Natural killer cell (primary cell): ENCODE data around the gene RNASE12. TPM values are rescaled to one million over a fixed set of nuclear protein-coding genes. Genes with fewer than 3 reads are reported as not detected.
A peak's percentile ranks its signal among the peaks of the same experiment; 100 is the strongest.

Experiments
- ATAC-seq, 3 donors: fragments of 150-1000 bp in 2 of 3; fragments of 200-7000 bp in 1 of 3; cut with Tn5 transposase; 1 replicate in 1 of 3; 2 replicates in 2 of 3; pipeline ENCODE4 v1.10.0; 2021; ENCODE audit warnings: mild to moderate bottlenecking in 2 of 3, moderate library complexity in 2 of 3
- DNase-seq, 2 donors: peaks; one replicate each; pipeline versions ENCODE4 v3.0.0 to v3.0.0-alpha.2; 2013 to 2021; ENCODE audit warnings: mixed read lengths in 1 of 2
- H3K27ac ChIP-seq: one replicate; pipeline ENCODE4 v1.5.1; 2013; ENCODE audit warnings: mild to moderate bottlenecking, low read length
- H3K27me3 ChIP-seq: one replicate; pipeline ENCODE4 v1.6.1; 2013; ENCODE audit warnings: low read length; ENCODE audit not compliant: control insufficient read depth, insufficient read depth
- H3K36me3 ChIP-seq: one replicate; pipeline ENCODE4 v1.6.1; 2013; ENCODE audit warnings: low read length; ENCODE audit not compliant: control insufficient read depth, insufficient read depth
- H3K4me1 ChIP-seq: one replicate; pipeline ENCODE4 v1.6.1; 2013; ENCODE audit warnings: low read length; ENCODE audit not compliant: control insufficient read depth, insufficient read depth
- H3K4me3 ChIP-seq: one replicate; pipeline ENCODE4 v1.5.1; 2013; ENCODE audit warnings: low read length
- H3K9me3 ChIP-seq: one replicate; pipeline ENCODE4 v1.6.1; 2013; ENCODE audit warnings: low read length; ENCODE audit not compliant: control insufficient read depth, insufficient read depth
- H3K27ac Mint-ChIP-seq, 2 donors: one replicate each; pipeline ENCODE4 v1.8.0; 2022; ENCODE audit warnings: mild to moderate bottlenecking in 2 of 2, mixed read lengths in 2 of 2, moderate library complexity in 1 of 2
- H3K27me3 Mint-ChIP-seq, 2 donors: one replicate each; pipeline ENCODE4 v1.8.0; 2022; ENCODE audit warnings: low read depth in 2 of 2, mixed read lengths in 2 of 2
- H3K36me3 Mint-ChIP-seq: one replicate; pipeline ENCODE4 v1.8.0; 2022; ENCODE audit warnings: mixed read lengths
- H3K4me1 Mint-ChIP-seq, 2 donors: one replicate each; pipeline ENCODE4 v1.8.0; 2022; ENCODE audit warnings: mixed read lengths in 2 of 2
- H3K4me3 Mint-ChIP-seq: one replicate; pipeline ENCODE4 v1.8.0; 2022; ENCODE audit warnings: mild to moderate bottlenecking, moderate library complexity, mixed read lengths
- H3K9me3 Mint-ChIP-seq, 2 donors: one replicate each; pipeline ENCODE4 v1.8.0; 2022; ENCODE audit warnings: mixed read lengths in 2 of 2
- WGBS: methylation state at CpG from one replicate; pipeline ENCODE4 v1.1.7; 2013; ENCODE audit warnings: missing lambda C conversion rate; ENCODE audit not compliant: insufficient coverage; 5-methylcytosine and 5-hydroxymethylcytosine counted together
- intact Hi-C: fragments of 100-400 bp; cut with micrococcal nuclease; formaldehyde crosslinking; loops from one replicate; pipeline ENCODE4 v1.14.2; 2022
- total RNA-seq, 4 donors: library from RNA; stranded (reverse); fragments of 120-200 nt in 1 of 4; gene quantifications; one replicate each; pipeline versions ENCODE4 v1.2.3 to v1.2.4, GENCODE V29; 2013 to 2022
- TF ChIP-seq, protein P1 (sequence below): fragments of 200-600 bp; IDR thresholded peaks from one replicate; pipeline ENCODE4 v1.8.0; 2022; ENCODE audit warnings: antibody characterized with exemption

Gene RNASE12
- total RNA-seq, 3 donors from 2014 or later (not counting 1 experiment from before 2014, with no cell fraction given) = not detected

DNA sequence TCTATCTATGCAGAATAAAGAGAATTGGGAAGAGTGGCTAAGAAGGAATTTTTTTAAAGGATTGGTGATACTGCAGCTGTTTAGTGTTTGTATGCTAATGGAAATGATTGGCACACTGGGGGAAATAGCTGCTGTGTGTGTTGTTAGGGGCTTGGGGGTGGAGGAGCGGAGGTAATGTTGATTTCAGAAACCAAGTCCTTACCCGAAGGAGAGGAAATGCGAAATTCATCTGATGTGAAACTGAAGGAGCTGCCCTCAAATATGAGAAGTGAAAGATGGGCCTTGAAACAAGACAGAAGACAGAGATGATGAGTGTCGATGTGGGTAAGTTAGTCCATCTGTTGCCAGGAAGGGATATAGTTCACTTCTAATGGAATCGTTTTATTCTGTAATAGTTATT is 21.2 kb upstream of the RNASE12 start:
- peak in 1 of 2 donors; percentile 50 for DNase-seq
- Mint-ChIP-seq H3K36me3 (no peaks in the 10 kb centered on the region), H3K4me1 (peaks cover 4 to 14% of the 10 kb centered on the region in 2 donors), H3K27ac (no peak overlapping the region), H3K27me3 (no peaks in the 10 kb centered on the region), H3K9me3 (no peaks in the 10 kb centered on the region), H3K4me3 (no peak overlapping the region)
- intact Hi-C loops = loop anchor here (2.0 to 5.0 kb wide), 2 partner anchors 18 to 270 kb away; partner anchors contain the start of gene PARP2
- TF ChIP-seq, protein P1, sequence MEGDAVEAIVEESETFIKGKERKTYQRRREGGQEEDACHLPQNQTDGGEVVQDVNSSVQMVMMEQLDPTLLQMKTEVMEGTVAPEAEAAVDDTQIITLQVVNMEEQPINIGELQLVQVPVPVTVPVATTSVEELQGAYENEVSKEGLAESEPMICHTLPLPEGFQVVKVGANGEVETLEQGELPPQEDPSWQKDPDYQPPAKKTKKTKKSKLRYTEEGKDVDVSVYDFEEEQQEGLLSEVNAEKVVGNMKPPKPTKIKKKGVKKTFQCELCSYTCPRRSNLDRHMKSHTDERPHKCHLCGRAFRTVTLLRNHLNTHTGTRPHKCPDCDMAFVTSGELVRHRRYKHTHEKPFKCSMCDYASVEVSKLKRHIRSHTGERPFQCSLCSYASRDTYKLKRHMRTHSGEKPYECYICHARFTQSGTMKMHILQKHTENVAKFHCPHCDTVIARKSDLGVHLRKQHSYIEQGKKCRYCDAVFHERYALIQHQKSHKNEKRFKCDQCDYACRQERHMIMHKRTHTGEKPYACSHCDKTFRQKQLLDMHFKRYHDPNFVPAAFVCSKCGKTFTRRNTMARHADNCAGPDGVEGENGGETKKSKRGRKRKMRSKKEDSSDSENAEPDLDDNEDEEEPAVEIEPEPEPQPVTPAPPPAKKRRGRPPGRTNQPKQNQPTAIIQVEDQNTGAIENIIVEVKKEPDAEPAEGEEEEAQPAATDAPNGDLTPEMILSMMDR = no peak
- ATAC-seq = no peak
- Histone ChIP-seq H3K9me3 (no peaks in the 10 kb centered on the region), H3K27me3 (no peaks in the 10 kb centered on the region), H3K27ac (peak overlapping the region; percentile 47), H3K36me3 (no peaks in the 10 kb centered on the region), H3K4me1 (peaks cover 21% of the 10 kb centered on the region), H3K4me3 (no peak overlapping the region)
- WGBS = 23% methylated on average over 3 of the region's 5 CpGs

DNA sequence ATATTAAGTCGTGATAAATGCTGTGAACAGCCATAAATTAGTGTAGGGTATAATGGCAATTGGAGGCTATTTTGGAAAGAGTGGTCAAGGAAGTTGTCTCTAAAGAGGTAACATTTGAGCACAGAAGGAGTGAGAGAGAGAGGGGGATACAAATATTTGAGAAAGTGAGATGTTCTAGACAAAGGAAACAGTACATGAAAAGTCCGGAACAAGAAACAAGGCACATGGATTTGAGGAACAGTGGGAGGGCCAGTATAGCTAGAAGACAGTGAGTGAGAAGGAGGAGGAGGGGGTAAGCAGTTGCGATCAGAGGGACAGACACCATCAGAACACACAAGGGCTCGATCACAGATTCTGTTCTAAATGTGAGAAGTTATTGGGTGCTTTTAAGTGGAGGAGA is 20.1 kb upstream of the RNASE12 start:
- Histone ChIP-seq H3K36me3 (no peaks in the 10 kb centered on the region), H3K4me1 (peaks cover 15% of the 10 kb centered on the region), H3K9me3 (no peaks in the 10 kb centered on the region), H3K4me3 (no peak overlapping the region), H3K27me3 (no peaks in the 10 kb centered on the region), H3K27ac (no peak overlapping the region)
- ATAC-seq = no peak
- Mint-ChIP-seq H3K27me3 (no peaks in the 10 kb centered on the region), H3K4me1 (peaks cover 0 to 4% of the 10 kb centered on the region in 2 donors), H3K4me3 (no peak overlapping the region), H3K36me3 (no peaks in the 10 kb centered on the region), H3K9me3 (no peaks in the 10 kb centered on the region), H3K27ac (no peak overlapping the region)
- TF ChIP-seq, protein P1 = no peak
- WGBS = 71% methylated on average over 4 of the region's 4 CpGs
- intact Hi-C loops = loop anchor here (5.0 kb wide), 1 partner anchor 269 kb away; the partner anchor contains the start of gene PARP2
- peak in 1 of 2 donors; percentile 14 for DNase-seq

DNA sequence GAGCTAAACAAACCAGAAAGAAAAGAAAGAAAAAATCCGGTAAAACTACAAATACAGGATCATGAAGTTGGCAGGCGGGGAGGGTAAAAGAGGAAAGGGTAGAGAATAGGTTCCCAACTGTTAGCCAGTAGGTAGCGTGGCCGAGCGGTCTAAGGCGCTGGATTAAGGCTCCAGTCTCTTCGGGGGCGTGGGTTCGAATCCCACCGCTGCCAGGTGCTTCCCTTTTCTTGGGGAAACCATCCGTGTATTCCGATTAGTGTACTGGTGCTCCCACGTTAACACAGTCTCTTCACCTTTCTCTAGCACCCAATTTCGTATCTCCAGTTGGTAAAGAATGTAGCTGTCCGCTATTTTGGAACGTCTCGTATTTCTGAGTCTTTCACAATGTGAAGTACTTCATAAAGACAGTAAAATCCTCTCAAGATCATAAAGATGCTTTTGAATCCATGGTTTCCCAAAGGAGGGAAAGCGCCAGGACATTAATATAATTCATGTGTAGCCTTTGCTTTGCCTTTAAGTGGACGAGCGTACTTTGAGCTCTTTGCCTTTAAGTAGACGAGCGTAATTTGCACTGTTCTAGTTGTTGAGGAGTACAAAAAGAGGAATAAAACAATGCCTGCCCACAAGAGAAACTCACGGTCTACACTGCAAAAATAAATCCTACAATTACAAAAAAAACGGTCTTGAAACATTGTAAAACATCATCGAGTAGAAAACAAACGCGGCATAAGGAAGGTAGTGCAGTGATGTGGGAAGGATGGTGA is 19.0 kb upstream of the RNASE12 start:
- Histone ChIP-seq H3K9me3 (no peaks in the 10 kb centered on the region), H3K27me3 (no peaks in the 10 kb centered on the region), H3K4me3 (peak overlapping the region; percentile 80), H3K4me1 (peaks cover 15% of the 10 kb centered on the region), H3K36me3 (no peaks in the 10 kb centered on the region), H3K27ac (peak overlapping the region; percentile 2)
- H3K27ac Mint-ChIP-seq = no peak overlapping the region
- no peaks in the 10 kb centered on the region for H3K4me1 Mint-ChIP-seq
- H3K9me3 Mint-ChIP-seq = no peaks in the 10 kb centered on the region
- H3K36me3 Mint-ChIP-seq = no peaks in the 10 kb centered on the region
- no peaks in the 10 kb centered on the region for H3K27me3 Mint-ChIP-seq
- DNase-seq (peak; percentile 68 to 84), ATAC-seq (peak; percentile 16 to 41 (median 20))
- H3K4me3 Mint-ChIP-seq = no peak overlapping the region
- intact Hi-C loops = loop anchor here (5.0 kb wide), 1 partner anchor 268 kb away; the partner anchor contains the start of gene PARP2
- WGBS = 5% methylated on average over 23 of the region's 27 CpGs
- TF ChIP-seq, protein P1 = no peak
